ENCODE data around the gene MYRIP.
"Not testable (repeated sequence)": the region's sequence is repeated elsewhere in the genome, so short reads cannot be mapped to it uniquely, and the experiment has no call there.

The MYRIP gene

GRCh38 chr3:40129981-40130380 is 320.6 kb downstream of the MYRIP start:
- no peak for DNase-seq (ENCODE audit: low read depth in 2 of 2)

GRCh38 chr3:40130721-40131120 is 321.3 kb downstream of the MYRIP start:
- no peak for DNase-seq (ENCODE audit: low read depth in 2 of 2)

- DNase-seq (ENCODE audit: low read depth in 2 of 2), result not testable (repeated sequence)
Observed at GRCh38 chr3:40133886-40134575, 324.6 kb downstream of the MYRIP start.

- DNase-seq (ENCODE audit: low read depth in 2 of 2), result no peak
Observed at GRCh38 chr3:40137591-40138295, 328.3 kb downstream of the MYRIP start.

GRCh38 chr3:40143283-40144090 is 334.1 kb downstream of the MYRIP start:
- no peak for DNase-seq (ENCODE audit: low read depth in 2 of 2)

GRCh38 chr3:40148827-40149226 is 339.4 kb downstream of the MYRIP start:
- DNase-seq (ENCODE audit: low read depth in 2 of 2), result no peak

GRCh38 chr3:40152482-40153133 is 343.2 kb downstream of the MYRIP start:
- DNase-seq (ENCODE audit: low read depth in 2 of 2), result no peak

- DNase-seq (ENCODE audit: low read depth in 2 of 2), result no peak
Observed at GRCh38 chr3:40160933-40161332, 351.5 kb downstream of the MYRIP start.

GRCh38 chr3:40162616-40163015 is 353.2 kb downstream of the MYRIP start:
- no peak for DNase-seq (ENCODE audit: low read depth in 2 of 2)

GRCh38 chr3:40166997-40167396 is 357.6 kb downstream of the MYRIP start:
- no peak for DNase-seq (ENCODE audit: low read depth in 2 of 2)

- no peak for DNase-seq (ENCODE audit: low read depth in 2 of 2)
Observed at GRCh38 chr3:40167958-40168357, 358.5 kb downstream of the MYRIP start.

GRCh38 chr3:40169983-40170382 is 360.6 kb downstream of the MYRIP start:
- no peak for DNase-seq (ENCODE audit: low read depth in 2 of 2)

- no peak for DNase-seq (ENCODE audit: low read depth in 2 of 2)
Observed at GRCh38 chr3:40170395-40170794, 361.0 kb downstream of the MYRIP start.

GRCh38 chr3:40172560-40172959 is 363.2 kb downstream of the MYRIP start:
- DNase-seq (ENCODE audit: low read depth in 2 of 2), result no peak

- no peak for DNase-seq (ENCODE audit: low read depth in 2 of 2)
Observed at GRCh38 chr3:40173227-40173721, 363.9 kb downstream of the MYRIP start.

- no peak for DNase-seq (ENCODE audit: low read depth in 2 of 2)
Observed at GRCh38 chr3:40178012-40178594, 368.7 kb downstream of the MYRIP start.

- peak; percentile 39 to 54 for DNase-seq (ENCODE audit: low read depth in 2 of 2)
Observed at GRCh38 chr3:40179016-40179415, 369.6 kb downstream of the MYRIP start.

- DNase-seq (ENCODE audit: low read depth in 2 of 2), result no peak
Observed at GRCh38 chr3:40181182-40181581, 371.8 kb downstream of the MYRIP start.

GRCh38 chr3:40185029-40185695 is 375.8 kb downstream of the MYRIP start:
- DNase-seq (ENCODE audit: low read depth in 2 of 2), result no peak

- DNase-seq (ENCODE audit: low read depth in 2 of 2), result no peak
Observed at GRCh38 chr3:40186508-40186907, 377.1 kb downstream of the MYRIP start.

GRCh38 chr3:40187945-40188344 is 378.5 kb downstream of the MYRIP start:
- DNase-seq (ENCODE audit: low read depth in 2 of 2), result no peak
